Measurements from ENCODE around the gene FOXRED2. TPM values are rescaled to one million over a fixed set of nuclear protein-coding genes. Genes with fewer than 3 reads are reported as not detected.

FOXRED2 gene
- total RNA-seq = 1.2 and 6.5 TPM in 2 replicates

GRCh38 chr22:36506637-36507517, at the start of gene FOXRED2:
FOXRED2 (minus strand) TSS chr22:36507040; CDS start chr22:36506422, 618 bp downstream.

DNA sequence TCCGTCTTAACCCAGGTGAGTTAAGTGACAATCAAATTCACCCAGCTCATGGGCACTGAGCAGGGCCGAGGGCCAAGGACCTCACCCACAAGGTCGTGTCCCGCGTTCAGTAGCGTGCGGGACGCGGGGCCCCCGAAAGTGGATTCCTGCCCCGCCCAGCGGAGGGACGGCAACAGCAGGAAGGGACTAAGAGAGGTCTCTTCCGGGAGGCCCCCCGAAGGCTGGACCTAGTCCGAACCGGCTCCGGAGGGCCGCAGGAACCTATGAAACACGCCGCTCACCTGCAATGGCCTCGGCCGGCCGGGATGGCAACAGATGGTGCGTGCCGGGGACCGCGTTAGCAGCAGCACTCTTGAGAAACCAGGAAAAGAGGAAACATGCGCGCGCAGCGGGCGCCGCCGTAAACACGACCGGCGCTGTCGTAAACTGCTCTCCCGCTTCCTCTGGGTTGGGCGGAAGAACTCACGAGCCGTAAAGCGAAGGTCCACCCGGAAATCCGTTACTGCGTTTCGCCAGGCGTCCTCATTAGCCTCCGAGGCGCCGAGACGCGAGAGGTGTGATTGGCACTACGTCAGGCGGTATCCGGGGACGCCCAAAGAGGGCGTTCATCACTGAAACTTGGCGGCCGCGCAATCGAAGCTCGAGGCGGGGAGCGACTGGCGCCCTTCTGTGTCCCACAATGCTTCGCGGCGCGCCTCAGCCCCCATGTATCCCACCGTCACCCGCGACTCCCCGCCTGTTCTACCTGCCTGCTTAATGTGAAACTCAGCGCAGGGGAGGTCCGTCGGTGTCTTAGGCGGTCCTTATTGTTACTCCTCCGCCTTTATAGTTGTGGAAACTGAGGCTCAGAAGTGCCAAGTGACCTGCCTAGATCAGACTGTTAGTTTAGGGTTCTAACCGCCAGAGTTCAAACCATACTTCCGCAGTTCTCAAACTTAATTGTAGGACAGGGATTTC, 22.2 kb upstream of the FOXRED2 start, which contains the start of gene EIF3D:
Gene EIF3D (minus strand): TSS at position 372 of the 957 bp plus-strand sequence. CDS start 3,045 bp downstream, outside the sequence.

DNA sequence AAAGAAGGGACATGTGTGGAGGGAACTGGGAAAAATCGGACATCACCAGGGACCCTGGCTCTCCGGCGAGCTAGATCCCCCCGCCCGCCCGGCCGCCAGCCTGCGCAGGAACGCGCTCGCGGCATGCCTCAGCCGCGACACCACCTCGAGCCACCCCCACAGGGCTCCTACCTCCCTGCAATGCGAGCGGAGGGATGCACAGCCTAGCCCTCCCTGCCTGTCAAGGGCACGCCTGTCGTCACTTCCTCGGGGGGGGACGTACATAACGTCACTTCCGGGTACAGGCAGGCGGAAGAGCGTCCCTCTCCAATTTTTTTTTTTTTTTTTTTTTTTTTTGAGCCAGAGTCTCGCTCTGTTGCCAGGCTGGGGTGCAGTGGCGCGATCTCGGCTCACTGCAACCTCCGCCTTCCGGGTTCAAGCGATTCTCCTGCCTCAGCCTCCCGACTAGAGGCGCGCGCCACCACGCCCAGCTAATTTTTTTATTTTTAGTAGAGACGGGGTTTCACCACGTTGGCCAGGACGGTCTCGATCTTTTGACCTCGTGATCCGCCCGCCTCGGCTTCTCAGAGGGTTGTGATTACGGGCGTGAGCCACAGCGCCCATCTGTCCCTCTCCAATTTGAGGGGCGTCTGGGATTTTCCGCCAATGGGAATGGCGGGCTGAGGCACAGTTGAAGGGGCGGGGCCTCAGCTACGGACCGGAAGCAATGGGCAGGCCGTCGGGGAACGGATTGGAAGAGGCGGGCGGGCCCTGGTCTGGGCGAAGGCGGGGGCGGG, 25.3 kb downstream of the FOXRED2 start, which contains the start of gene TXN2:
Gene TXN2 (minus strand): TSS at position 248 of the 776 bp plus-strand sequence. CDS start 803 bp downstream, outside the sequence.

Other genes starting within 250 kb of the FOXRED2 start
- gene MYH9, start 119.1 kb downstream of the FOXRED2 start, total RNA-seq = 693 and 734 TPM in 2 replicates
- gene TXN2, start 25.4 kb downstream of the FOXRED2 start, total RNA-seq = 57.0 and 82.1 TPM in 2 replicates
- 437 and 456 TPM in 2 replicates for gene EIF3D, start 22.1 kb upstream of the FOXRED2 start, total RNA-seq
- gene CACNG2, start 196.7 kb upstream of the FOXRED2 start, total RNA-seq = not detected in 2 replicates

Data from hair follicular keratinocyte (primary cell).